ENCODE results near the gene ITPK1.

The ITPK1 gene

DNA sequence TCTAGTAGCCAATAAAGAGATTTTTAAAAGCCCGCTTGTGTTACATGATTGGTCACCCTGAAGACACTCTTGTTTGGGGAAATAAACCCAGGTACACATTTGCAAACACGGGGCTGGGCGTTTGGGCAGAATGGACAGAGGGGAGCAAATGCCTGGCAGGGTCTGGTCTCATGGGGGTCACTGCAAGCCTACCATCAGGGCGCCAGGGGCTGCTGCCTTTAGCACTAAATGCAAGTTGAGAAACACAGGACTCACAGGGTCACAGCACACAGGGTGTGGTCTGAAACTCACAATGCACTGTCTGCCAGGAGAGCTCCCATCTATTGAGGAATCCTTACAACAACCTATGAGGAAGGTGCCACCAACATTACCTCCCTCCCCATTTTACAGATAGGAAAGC lies 130.2 kb downstream of the ITPK1 start:
- no peak for DNase-seq

DNA sequence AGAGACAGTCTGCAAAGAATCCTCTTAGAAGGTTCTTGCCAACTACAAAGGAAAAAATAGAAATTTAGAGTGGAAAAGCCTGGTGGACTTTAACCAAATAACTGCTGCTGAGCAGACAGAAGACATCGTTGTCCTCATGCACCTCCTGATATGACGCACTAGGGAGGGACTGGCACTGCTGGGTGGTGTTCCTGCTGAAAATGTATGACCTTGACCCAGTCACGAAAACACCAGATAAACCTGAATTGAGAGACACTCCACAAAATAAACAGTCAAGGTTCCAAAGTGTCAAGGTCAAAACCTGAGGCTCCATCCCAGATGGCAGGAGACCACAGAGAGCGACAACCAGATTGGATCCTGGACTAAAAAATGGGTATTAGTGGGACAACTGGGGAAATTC lies 130.8 kb downstream of the ITPK1 start:
- no peak for DNase-seq

DNA sequence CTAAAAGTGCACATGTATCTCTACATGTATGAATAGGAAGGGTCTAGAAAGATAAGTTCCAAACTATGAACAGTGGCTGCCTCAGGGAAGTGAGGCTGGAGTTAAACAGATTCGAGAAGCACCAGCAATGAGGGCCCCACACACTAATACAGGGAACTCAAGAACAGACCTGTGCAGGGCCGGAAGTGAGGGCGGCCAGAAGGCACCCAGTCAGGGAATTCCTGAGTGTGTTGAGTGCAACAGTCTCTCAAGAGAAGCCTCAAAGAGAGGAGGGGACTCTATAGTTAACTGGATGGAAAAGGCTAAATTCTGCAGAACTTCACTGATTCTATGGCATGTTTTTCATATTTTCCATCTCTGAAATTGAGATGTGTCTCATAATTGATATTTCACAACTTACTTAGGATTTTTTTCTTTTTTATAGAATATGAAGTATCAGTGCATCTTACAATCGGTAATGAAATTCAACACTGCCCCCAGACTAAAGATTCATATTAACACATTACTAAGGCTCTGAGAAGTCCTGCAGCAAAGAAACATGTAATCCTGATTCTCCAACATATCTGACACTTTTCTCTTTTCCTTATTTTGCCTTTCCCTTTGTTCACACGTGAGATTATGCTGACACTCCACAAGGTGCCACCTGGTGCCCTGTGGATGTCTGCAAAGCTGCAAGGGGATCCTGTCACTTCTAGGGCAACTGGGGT lies 131.5 kb downstream of the ITPK1 start:
- DNase-seq = no peak

DNA sequence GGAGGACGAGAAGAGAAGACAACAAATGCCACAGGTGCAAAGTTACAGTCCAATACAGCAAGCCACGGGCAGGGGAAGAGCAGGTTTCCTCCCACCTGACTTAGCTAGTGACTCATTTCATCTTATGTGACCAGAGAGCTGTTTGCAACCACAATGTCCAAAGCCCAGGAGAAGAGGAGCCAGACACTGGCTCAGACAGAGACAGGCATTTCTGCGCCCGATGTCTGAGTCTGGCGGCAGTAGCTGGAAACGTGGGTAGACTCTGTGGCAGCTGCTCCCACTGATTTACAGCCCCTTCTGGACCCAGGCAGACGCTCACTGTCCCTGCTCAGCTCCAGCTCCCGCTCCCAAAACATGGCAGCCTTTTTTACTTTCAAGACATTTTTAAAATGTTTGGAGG lies 132.8 kb downstream of the ITPK1 start:
- no peak for DNase-seq

DNA sequence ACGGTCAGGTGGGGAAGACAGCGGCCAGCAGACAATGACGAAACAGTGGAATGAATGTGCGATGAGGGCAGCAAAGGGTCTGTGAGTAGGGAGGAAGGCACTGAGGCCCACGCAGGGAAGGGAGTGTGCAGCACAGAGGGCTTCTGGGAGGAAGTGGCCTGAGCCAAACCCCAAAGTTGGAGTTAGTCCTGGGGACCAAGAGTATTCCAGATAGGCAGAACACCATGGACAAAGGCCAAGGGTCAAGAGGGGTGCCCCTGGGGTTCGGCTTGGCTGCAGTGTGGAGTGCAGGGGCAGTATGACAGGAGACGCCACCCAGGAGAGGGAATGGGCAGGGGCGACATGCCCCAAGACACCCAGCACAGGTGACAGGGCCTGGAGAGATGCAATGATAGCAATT lies 134.0 kb downstream of the ITPK1 start:
- no peak for DNase-seq

DNA sequence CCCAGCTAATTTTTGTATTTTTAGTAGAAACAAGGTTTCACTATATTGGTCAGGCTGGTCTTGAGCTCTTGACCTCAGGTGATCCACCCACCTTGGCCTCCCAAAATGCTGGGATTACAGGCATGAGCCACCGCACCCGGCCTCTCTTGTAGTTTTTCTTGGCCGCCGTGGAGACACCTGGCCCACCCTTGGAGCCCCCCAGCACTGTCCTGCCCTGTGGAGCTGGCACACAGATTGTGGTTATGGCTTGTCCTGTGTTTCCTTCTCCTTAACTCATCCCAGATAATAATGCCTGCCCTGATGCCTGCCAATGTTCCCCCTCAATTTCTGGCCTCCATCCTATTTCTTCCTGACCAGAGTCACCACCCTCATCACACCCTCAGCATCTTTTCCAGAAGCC lies 134.9 kb downstream of the ITPK1 start:
- DNase-seq = no peak

DNA sequence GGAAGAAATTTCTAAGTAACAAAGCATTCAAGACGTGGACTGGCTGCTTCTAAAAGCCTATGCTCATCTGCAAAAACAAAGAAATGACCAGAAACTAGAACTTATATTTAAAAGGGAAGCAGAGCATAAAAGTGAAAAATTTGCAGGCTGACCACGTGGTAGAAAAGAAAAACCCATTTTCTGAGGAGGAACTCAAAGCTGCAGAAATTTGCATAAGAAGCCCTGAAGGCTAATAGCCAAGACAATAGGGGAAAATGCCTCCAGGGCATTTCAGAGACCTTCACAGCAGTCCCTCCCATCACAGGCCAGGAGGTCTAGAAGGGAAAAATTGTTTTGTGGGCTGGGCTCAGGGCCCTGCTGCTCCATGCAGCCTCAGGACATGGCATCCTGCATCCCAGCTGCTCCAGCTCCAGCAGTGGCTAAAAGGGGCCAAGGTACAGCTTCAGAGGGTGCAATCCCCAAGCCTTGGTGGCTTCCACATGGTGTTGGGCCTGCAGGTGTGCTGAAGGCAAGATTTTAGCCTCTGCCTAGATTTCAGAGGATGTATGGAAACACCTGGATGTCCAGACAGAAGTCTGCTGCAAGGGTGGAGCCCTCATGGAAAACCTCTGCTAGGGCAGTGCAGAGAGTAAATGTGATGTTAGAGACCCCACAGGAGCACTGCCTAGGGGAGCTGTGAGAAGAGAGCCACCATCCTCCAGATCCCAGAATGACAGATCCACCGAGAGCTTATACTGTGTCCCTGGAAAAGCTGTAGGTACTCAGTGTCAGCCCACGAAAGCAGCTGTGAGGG lies 137.3 kb downstream of the ITPK1 start:
- DNase-seq = no peak

DNA sequence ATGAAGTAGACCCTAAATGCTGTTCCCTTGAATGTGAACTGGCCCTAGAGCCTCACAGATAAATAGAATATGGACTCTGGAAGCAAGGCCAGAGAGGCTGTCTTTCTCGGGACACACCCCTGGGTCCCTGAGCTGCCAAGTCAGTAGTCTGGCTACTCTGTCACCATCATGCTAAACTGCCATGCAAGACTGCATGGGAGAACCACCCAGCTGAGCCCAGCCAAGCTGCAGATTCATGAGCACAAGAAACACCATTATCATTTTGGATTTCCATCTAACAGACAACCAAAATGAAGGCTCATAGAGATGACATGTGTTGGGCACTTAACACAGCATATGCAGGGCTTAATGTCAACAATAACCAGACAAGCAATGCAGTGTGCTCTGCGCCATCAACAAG lies 139.5 kb downstream of the ITPK1 start:
- no peak for DNase-seq

DNA sequence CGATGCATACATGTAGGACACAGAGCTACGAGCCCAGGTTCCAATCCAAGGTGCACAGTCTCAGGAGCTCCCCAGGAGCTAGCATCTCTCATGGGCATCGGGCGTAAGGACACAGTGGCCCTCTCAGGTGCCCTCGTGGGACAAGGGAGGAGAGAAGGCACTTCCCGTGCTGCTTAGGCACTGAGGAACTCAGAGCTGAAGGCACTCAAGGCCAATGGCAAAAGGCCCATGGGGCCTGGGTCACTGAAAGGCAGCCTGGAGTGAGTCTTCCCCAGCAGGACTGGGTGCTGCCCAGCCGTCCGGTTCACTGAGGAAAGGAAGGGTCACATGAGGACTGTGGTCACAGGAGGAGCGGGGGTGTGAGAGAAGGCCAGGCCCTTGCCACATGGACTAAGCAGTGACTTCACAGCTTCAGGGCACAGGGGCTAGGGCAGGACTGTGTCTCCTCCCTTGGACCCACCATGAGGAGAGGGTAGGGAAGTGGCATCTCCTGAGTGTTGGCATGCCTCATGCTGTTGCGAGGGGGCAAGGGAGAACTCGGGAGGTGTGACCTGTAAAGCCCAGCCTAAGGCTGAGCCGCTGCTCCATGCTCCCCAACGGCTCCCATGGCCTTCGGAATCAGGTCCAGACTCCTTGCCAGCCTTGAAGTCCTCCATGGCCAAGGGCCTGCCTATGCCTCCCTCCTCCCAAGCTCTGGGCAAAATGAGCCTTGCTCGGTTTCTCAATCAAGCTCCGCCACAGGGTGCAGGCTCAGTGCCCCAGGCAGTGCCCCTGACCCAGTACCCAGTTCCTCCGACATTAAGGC lies 141.0 kb downstream of the ITPK1 start:
- DNase-seq = no peak

DNA sequence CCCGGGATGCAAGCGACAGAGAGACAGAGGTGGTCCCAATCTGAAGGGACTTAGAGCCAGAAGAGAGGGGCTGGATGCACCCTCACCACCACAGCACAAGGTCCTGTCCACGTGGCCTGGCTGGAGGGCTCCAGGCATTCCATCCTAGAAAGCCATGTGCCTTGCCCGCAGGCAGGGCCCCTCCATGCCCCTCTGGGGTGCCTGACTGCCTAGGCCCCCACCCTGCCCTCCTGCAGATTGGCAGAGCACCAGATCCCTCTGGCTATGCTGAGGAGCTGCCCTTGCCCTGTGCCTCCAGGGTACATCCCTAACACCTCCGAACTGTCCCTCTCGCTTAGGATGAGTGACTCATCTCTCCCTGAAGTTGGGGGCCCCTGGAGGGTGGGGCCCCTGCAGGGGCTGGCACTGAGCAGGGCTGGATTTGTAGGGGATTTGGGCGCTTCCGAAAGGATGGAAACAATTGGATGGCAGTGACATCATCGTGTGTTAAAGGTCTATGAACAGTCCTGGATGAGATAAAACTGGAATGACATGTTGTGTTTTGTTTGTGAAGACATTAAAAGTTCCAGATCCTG lies 141.8 kb downstream of the ITPK1 start:
- no peak for DNase-seq

DNA sequence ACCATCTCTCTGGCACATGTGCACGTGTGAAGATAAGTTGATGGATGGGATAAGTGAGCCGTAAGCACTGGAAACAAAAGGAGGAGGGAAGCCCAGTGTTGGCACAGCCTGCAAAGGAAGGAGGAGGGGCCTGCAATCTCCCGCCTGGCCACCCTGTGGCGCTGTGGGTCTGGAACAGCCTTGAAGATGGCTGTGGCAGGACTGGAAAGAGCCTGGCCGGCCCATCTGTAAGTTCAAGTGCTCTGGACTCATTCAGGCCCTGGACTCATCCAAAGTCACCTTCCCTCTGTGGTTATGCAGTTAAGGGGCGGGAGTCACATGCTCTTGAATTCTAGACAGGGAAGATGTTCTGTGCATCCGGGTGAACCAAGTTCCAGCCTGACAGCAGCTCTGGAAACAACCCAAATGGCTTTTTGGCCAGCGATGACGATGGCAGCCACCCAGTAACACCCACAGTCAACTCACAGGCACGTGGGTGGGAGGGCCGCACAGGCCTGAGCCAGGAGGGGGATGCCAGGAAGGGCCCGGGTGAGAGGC lies 142.4 kb downstream of the ITPK1 start:
- DNase-seq = peak; percentile 13 to 14

DNA sequence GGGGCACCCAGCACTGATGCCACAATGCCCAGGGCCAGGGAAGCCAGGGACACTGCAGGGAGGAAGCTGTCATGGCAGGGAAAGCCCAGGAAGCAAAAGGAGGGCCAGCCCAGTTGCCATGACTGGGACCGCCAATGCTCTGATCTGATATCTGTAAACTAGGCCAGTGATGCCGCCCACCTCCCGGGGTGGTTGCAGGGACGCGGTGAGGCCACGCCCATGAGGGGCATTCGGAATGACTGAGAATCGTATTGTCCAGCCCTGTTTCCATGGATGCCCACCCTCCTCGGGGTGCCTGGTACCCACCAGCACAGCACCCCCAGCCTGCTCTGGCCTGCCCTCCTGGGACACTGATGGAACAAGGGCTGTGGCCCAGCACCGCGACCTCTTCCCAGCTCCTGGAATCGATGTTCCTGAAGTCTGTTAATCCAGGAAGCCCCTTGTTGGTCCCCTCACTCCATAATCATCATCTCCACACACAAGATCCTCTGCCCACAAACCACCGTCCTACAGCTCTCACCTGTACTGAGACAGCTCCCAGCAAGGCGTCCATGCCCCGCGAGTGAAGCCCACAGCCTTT lies 144.0 kb downstream of the ITPK1 start:
- no peak for DNase-seq

DNA sequence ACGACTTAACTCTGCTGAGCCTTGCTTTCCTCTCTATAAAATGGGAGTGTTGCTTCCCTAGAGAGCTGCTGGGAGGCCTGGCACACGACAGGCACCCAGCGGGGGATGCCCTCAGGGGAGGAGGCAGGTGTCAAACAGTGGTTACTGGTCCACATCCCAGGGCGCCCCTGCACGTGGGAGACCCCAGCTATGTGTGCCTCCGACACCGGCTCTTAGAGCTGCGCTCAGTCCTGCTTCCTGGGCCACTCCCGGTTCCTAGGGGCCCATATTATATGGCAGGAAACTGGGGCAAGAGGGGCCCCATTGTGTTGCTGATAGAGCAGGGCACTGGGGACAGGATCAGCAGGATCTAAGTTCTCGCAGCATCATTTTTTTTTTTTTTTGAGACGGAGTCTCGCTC lies 145.5 kb downstream of the ITPK1 start:
- no peak for DNase-seq

DNA sequence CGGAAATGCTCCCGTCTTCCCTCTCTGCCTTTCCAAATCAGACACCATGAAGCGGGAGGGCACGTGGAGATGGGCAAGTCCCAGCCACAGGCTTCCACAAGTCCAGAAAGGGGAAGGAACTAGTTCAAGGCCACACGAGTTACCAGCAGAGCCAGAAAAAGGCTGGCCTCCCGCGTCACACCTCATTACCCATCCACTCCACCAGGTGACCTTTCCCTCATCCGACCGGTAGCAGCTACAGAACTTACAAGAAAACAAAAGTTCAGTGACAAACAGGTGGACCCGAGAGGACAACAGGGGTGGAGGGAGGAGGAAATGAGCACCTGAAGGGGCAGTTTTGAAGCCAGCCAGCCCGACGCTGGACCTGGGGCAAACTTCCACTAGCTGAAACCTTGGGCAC lies 145.9 kb downstream of the ITPK1 start:
- DNase-seq = no peak

DNA sequence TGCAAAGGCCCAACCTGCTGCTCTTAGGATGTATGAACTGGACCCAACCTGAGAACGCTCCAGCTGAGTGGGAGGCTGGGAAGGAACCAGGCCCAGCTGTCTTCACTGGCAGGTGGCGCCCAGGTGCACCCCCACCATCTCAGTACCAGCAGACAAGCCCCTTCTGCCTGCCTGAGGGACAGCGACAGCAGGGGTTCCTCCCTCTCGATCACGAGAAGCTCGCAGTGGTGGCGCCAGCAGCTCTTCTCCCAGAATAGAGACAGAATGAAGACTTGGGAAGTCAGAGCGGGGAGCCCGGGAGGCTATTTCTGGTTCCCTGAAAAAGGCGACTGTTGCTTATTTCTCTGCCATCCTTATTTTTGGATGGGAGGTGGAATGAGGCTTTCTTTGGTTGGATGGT lies 146.3 kb downstream of the ITPK1 start:
- DNase-seq = no peak

DNA sequence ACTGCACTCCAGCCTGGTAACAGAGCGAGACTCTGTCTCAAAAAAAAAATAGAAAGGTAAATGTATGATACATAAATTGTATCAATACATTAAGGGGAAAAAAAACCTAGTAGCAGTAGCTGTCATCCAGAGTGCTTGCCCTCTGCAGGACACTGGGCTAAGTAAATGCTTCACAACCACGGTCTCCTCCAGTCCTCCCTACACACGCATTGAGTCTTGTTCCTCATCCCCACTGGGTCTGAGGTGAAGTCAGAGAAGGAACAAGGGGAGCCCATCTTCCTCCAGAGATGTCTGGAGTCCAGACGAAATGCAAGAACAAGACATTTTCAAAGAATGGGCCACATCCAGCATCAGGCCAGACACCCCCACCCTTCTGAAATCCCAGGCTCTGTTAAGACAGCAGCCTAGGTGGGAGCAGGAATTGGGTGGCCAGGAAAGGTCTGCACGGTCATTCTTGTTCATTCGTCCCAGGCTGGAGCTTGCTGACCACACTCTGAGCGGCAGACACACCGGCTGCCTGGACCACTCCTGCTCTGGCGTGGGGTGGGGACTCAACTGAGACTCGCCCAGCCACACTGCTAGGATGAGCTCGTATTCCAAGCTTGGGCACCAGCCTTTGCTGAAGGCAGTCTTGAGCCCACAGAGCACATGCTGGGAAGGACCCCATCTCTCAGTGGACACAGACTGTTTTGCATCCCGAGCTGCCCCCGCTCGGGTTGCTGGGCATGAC lies 147.3 kb downstream of the ITPK1 start:
- DNase-seq = no peak

DNA sequence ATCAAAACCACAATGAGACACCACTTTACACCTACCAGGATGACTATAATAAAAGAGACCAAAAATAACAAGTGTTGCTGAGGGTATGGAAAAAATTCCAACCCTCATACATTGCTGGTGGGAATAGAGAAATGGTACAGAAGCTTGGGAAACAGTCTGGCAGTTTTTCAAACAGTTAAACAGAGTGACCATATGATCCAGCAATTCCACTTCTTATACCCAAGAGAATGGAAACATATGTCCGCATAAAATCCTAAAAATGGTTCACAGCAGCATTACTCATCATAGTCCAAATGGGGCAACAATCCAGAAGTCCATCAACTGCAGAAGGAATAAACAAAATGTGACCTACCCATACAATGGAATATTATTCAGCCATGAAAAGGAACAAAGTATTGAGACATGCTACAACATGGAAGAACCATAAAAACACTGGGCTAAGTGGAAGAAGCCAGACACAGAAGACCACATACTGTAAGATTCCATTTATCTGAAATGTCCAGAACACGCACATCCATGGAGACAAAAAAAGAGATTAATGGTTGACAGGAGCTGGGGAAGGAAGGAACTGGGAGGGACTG lies 148.3 kb downstream of the ITPK1 start:
- DNase-seq = no peak

DNA sequence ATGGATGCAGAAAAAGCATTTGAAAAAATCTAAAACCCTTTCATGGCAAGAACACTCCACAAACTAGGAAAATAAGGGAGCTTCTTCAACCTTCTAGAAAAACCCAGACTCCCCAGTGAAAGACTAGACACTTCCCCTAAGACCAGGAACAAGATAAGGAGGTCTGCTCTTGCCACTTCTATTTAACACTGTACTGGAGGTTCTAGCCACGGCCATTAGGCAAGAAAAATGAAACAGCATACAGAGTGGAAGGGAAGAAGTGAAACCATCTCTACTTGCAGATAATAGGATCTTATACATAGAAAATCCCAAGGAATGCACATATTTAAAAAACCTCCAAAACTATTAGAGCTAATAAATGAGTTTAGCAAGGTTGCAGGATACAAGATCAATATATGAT lies 150.4 kb downstream of the ITPK1 start:
- no peak for DNase-seq

DNA sequence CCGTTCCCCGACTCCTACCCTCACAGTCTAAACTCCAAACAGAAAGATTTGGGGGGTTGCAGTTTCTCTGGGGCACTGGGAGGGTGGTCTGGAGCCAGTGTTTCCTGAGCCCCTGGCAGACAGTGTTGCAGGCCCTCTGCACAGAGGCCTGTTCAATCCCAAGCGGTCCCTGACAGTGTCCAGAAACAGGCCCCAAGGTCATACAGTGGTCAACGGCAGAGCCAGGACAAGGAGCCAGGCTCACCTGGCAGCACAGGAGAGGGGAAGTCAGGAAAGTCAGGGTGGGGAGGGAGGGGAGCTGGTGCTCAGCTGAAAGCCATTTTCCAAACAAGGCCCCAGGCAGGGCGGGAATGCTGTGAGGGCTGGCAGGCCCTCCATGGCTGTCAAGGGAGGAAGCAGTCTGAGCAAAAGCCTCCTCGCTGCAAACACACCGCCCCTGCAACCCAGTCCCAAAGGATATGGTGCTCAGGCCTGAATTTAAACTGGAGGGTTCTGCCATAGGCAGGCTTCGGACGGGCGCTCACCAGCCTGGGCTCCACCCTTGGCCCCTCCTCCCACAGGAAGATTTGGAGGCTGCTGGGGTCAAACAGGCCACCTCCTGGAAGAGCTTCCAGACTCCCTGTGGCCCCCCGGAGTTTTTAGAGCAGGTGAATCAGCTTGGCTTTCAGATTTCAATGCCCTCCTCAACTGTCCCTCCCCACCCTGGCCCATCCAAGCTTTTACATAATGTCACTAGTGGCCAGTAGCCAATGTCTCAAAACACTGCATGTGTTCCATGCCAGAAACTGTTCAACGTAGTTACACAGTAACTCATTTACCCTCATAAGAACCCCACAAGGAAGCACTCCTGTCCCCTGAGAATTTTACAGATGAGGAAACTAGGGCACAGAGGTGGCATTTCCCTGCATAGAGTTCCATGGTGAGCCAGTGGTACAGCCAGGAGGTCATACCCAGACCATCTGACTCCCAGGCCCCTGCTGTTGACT lies 151.3 kb downstream of the ITPK1 start:
- DNase-seq = no peak

Data from AML-193 (cell line).